HG03097 (cell line): ENCODE results near the gene STK38.
"Not testable (repeated sequence)": the region's sequence is repeated elsewhere in the genome, so short reads cannot be mapped to it uniquely, and the experiment has no call there.

ENCODE experiments used
- ATAC-seq: cut with Tn5 transposase; IDR thresholded peaks from one replicate; pipeline ENCODE4 v1.9.1; 2021; ENCODE audit not compliant: unreplicated experiment, low FRiP score

Gene STK38

DNA sequence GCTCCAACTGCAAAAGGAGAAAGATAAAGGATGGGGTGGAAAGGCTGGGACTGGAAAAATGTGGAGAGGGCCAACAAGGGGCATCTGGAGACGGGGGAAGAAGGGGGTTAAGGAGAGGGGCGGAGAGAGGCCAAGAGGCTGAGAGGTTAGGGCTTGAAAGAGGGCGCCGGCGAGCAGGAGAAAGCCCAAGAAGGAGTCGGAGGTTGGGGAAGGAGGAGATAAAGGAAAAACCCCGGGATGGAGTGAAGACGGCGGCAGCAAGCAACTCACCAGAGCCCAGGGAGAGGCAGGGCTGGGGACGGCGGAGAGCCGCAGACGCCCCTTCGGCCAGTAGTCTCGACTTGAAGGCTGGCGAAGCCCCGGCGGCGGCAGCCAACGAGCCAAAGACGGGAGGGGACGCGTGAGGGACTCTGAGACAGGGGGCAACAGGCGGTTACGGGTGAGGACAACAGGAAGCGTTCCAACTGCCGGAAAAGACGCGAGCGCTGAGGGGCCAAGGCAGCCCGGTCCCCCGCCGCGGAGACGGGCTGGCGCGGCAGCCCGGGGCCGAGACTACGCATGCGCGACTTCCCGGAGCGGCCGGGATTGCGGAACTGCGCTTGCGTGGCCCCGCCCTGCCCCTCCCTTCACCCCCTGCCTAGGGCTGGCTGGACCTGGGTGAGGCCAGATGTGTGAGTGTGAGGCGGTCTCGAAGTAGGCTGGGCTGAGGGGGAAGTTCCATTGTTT is at the start of gene STK38:
Gene STK38 (minus strand): TSS at position 560 of the 726 bp plus-strand sequence. CDS start 7,277 bp downstream, outside the sequence.
- ATAC-seq = peak; percentile 68

DNA sequence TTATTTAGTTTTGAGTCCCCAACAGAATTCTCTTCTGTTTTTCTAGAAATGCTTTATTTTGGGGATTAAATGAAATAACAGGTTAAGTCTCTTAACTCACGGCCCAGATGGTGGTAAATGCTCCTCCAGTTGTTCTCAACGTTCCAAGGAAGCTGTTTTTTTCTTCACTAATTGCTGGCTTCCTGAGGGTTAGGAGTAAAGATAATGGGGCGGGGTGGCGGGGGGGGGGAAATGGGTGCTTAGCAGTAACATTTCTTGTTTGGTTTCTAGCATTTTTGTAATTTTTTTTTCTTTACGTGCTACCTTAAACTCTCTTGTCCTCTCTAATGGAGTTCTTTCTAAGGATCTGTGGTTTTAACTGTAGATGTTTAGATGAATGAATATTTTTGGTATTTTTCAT is 49.1 kb upstream of the STK38 start:
- ATAC-seq = no peak

- no peak for ATAC-seq
Measured at GRCh38 chr6:36594816-36595643, 47.8 kb upstream of the STK38 start.

GRCh38 chr6:36594029-36594815 is 46.9 kb upstream of the STK38 start, which contains the start of gene SRSF3:
Gene SRSF3, plus strand, starts transcription at chr6:36594362. Its CDS starts 2,401 bp downstream, at chr6:36596763.
- peak; percentile 89 for ATAC-seq

- peak; percentile 7 for ATAC-seq
Measured at GRCh38 chr6:36593569-36594028, 46.3 kb upstream of the STK38 start.

GRCh38 chr6:36592221-36592655 is 45.0 kb upstream of the STK38 start:
- ATAC-seq = no peak

DNA sequence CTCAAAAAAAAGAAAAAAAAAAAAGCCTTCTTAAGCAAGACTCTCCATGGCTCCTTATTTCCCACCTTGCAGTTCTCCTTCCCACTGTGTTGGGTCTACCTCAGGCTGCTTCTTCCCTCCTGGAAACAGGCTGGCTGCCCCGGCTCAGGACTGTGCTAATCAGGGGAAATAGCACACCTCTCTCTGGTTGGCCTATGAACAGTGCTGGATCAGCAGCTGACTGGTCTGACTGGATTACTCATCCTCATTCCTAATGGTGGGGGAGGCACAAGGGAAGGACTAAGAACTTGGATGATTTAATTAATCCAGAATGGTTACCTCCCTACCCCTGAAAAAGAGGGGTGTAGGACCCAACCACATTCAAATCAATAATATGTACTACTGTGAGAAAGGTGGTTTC is 43.0 kb upstream of the STK38 start:
- no peak for ATAC-seq

GRCh38 chr6:36589025-36589400 is 41.7 kb upstream of the STK38 start:
- not testable (repeated sequence) for ATAC-seq

DNA sequence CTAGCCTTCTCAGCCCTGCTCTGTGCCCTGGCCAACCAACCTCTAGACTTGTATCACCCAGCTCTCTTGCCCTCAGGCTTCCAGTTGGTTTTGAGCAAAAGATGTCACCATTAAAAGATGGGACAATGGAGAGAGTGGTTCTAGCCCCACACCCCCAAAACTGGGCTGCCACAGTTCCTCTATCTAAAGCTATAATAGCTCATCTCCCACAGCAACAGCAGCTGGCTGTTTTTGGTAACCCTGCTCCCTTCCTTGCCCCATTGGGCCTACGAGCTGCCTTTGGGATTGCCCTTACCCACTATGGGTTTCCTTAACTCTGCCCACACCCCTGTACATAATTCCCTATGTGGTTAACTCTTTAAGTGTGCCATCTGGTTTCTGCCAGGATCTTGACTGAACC is 39.3 kb upstream of the STK38 start:
- ATAC-seq = no peak

DNA sequence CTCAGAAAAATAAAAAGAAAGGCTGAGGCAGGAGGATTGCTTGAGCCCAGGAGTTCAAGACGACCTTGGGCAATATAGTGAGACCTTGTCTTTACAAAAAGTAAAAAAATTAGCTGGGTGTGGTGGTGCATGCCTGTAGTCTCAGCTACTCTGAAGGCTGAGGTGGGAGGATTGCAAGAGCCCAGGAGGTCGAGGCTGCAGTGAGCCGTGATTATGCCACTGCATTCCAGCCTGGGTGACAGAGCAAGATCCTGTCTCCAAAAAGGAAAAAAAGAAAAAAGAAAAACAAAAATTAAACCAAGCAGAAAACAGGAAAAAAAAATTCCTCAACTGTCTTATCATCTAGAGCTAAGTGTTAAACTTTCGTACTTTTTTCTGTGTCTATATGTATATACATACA is 34.4 kb upstream of the STK38 start:
- ATAC-seq = no peak

GRCh38 chr6:36580184-36580526 is 32.9 kb upstream of the STK38 start:
- ATAC-seq = no peak

DNA sequence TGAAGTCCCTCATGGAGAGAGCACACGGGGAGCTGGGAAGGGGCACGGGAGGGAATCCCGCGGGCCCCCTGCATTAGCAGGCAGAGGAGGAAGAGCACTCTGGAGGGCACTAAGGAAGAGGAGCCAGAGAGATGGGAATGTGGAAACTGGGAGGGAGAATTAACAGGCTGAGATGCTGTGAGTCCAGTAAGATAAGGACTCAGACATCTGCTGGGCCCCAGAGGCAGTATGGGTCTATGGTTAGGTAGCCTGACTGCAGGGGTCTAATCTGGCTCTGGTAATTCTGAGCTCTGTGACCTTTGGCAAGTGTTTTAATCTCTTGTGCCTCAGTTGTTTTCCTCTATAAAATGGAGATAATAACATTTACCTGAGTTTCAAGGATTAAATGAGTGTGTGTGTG is 31.2 kb upstream of the STK38 start:
- no peak for ATAC-seq

DNA sequence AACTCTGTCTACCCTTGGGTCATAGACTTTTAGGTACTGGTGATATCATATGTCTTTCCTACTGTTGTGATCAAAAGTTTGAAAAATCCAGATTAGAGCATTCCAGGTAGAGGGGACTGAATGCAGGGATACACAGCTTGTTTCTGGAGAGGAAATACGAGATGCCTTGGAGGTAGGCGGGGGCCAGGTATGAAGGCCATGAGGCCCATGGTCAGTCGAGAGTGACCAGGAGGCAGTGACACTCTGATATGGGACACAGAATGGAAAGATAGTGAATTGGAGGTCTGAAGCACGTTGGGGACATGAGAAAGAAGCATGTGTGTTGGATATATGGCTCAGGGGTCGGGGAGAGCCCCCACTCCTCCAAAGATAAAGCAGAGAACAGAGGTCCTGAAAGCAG is 30.8 kb upstream of the STK38 start:
- ATAC-seq = no peak

GRCh38 chr6:36577301-36577700 is 30.0 kb upstream of the STK38 start:
- no peak for ATAC-seq

GRCh38 chr6:36576578-36576977 is 29.3 kb upstream of the STK38 start:
- ATAC-seq = no peak

- ATAC-seq = no peak
Measured at GRCh38 chr6:36574679-36575078, 27.4 kb upstream of the STK38 start.

- ATAC-seq = not testable (repeated sequence)
Measured at GRCh38 chr6:36572353-36573311, 25.4 kb upstream of the STK38 start.

- no peak for ATAC-seq
Measured at GRCh38 chr6:36571122-36572043, 24.1 kb upstream of the STK38 start.

- ATAC-seq = no peak
Measured at GRCh38 chr6:36570264-36570663, 23.0 kb upstream of the STK38 start.
